ENCODE measurements around the gene KCNJ11. TPM values are rescaled to one million over a fixed set of nuclear protein-coding genes. Genes with fewer than 3 reads are reported as not detected.

KCNJ11 gene
- total RNA-seq (2021; ENCODE audit: unreplicated experiment), result 7.5 TPM
- 6.5 and 8.7 TPM in 2 replicates for polyA plus RNA-seq (2012)
- Bru-seq, nascent RNA, result percentile 38 among the genes with signal in this experiment
- BruChase-seq, experiment 1, labeled RNA remaining after a 6-hour chase, result percentile 54 among the genes with signal in this experiment
- BruChase-seq, experiment 2, labeled RNA remaining after a 2-hour chase, result percentile 69 among the genes with signal in this experiment
- long read RNA-seq, transcript KCNJ11-201 (1 exons, 2,801 nt), result major isoform, 14 of 16 reads
- long read RNA-seq, partial matches to known transcripts, result 0 of 16 reads
- long read RNA-seq, other reads (novel, unspliced or antisense), result 1 of 16 reads

DNA sequence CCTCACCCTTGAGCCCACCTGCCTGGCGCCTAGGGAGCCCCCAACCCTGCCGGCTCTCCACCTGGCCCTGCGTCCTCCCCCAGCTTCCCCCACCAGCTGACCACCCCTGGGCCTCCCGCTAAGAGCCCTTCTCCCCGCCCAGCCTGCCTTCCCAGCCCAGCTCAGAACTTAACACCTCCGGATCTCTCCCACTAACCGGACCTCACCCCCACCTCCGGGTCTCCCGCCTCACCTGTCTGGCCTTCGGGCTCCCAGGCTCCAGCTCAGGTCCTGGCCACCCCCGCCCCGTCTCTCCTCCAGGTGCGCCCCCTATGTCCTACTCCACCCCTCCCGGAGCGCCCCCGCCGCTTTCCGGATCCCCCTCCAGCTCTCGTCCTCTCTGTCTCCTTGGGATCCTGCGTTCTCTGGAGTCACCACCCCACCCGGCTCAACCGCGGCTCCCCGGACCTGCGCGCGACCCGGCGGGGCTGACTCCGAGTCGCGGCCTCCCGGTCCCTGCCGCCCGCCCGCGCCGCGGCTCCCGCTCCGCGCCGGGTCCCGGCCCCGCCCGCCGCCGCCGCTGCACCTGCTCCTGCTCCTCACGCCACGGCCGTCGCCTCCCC is at the start of gene KCNJ11:
KCNJ11 (minus strand) TSS at position 51 of the 602 bp plus-strand sequence. CDS start 568 bp downstream, outside the sequence.
- intact Hi-C loops (cut with micrococcal nuclease), result loop anchor here (1.0 to 5.0 kb wide), 3 partner anchors 87 to 344 kb away; partner anchors contain the start of gene KCNC1
- H2AFZ ChIP-seq (ENCODE audit: low read depth, low read length, poor library complexity, severe bottlenecking), result peak within 1 kb of the TSS; percentile 61
- CTCF ChIA-PET, result interaction anchor here (0.8 to 2.5 kb wide), 7 partner anchors 10 to 139 kb away, joined by 3 to 9 read pairs (median 5); no protein-coding TSS in a partner anchor

DNA sequence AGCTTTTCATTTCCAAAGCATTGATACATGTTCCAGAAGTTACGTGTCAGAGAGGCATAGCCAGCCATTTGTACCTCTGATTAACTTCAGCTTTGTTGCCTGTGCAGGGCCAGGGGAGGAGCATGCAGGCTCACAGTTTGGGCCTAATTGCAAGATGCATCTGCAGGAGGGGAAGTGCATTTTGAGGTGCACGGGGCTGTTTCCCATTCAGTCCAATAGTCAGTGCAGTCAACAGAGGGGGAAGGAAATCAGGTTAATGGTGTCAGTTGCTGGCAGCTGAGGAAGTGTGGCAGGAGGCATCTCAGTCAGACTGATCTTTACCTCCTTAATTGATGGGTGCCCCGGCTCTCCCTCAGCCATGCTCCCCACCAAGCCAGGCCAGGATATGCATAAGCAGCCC is 48.9 kb upstream of the KCNJ11 start:
- RAD21 ChIA-PET (ENCODE audit: low non-redundant PET in 1 of 2, low total read pairs in 2 of 2, uncharacterized antibody in 2 of 2, unreplicated experiment in 2 of 2), result no interaction called here
- H3K27me3 ChIP-seq (ENCODE audit: insufficient read depth, low read length), result peaks cover 4% of the 10 kb centered on the region; the same call in 1 of the 2 replicates
- no peaks in the 10 kb centered on the region for H4K20me1 ChIP-seq (ENCODE audit: insufficient read depth)
- H3K36me3 ChIP-seq (ENCODE audit: control insufficient read depth in 1 of 2, insufficient read depth in 2 of 2, low read length in 2 of 2), result no peaks in the 10 kb centered on the region
- POLR2A ChIA-PET, result no interaction called here
- H3K9me2 ChIP-seq (ENCODE audit: insufficient read depth), result no peaks in the 10 kb centered on the region
- CTCF ChIA-PET, result no interaction called here
- no peak overlapping the region for H3K9ac ChIP-seq (ENCODE audit: low read length)
- no TSS peak for BruUV-seq (replicated peaks)
- no peak overlapping the region for H2AFZ ChIP-seq (ENCODE audit: low read depth, low read length, poor library complexity, severe bottlenecking)
- no peak for ATAC-seq
- intact Hi-C loops (cut with micrococcal nuclease), result no loop called here
- no peaks in the 10 kb centered on the region for H3K79me2 ChIP-seq (ENCODE audit: insufficient read depth, low read length)
- H3K27ac ChIP-seq (ENCODE audit: low read depth, low read length), result no peak overlapping the region
- H3K4me1 ChIP-seq (ENCODE audit: control insufficient read depth in 1 of 2, insufficient read depth in 2 of 2, low read length in 2 of 2), result no peaks in the 10 kb centered on the region
- no peak for DNase-seq (ENCODE audit: low read depth, low spot score)
- no peak overlapping the region for H3K4me3 ChIP-seq (replicated peaks in 1 of 2; ENCODE audit: low read depth in 1 of 2, low read length in 2 of 2)
- H3K9me3 ChIP-seq (ENCODE audit: control insufficient read depth in 1 of 2, insufficient read depth in 1 of 2, low read depth in 1 of 2, low read length in 2 of 2), result no peaks in the 10 kb centered on the region
- H3K4me2 ChIP-seq (ENCODE audit: low read length), result no peak overlapping the region
- TF ChIP-seq ELF1 (IDR thresholded peaks at IDR 0.05; ENCODE audit: borderline replicate concordance, low read depth) (no peak), SIN3A (IDR thresholded peaks at IDR 0.05; ENCODE audit: low read depth) (no peak), POLR2A (IDR thresholded peaks at IDR 0.05; ENCODE audit: borderline replicate concordance, extremely low read depth, insufficient read depth, insufficient read length) (no peak), ZNF274 (IDR thresholded peaks at IDR 0.05; ENCODE audit: low read depth, low read length) (no peak), CBX3 (IDR thresholded peaks at IDR 0.05; ENCODE audit: low read depth) (no peak), RAD21 (IDR thresholded peaks at IDR 0.05; ENCODE audit: low read depth) (no peak), EZH2 (IDR thresholded peaks at IDR 0.05) (no peak), TCF7L2 (IDR thresholded peaks at IDR 0.05; ENCODE audit: borderline replicate concordance, extremely low read depth, insufficient read depth, insufficient read length) (no peak), ZBTB33 (IDR thresholded peaks at IDR 0.05; ENCODE audit: extremely low read depth, insufficient replicate concordance, low read length) (no peak), CTCF (IDR thresholded peaks at IDR 0.05 in 2 of 3, conservative IDR thresholded peaks at IDR 0.05 in 1 of 3; ENCODE audit: borderline replicate concordance in 1 of 3, insufficient read depth in 1 of 3, low read depth in 2 of 3, low read length in 2 of 3) (no peak)
- TF ChIP-seq, protein P1, sequence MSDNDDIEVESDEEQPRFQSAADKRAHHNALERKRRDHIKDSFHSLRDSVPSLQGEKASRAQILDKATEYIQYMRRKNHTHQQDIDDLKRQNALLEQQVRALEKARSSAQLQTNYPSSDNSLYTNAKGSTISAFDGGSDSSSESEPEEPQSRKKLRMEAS (IDR thresholded peaks at IDR 0.05), result no peak
- TF ChIP-seq, protein P2, sequence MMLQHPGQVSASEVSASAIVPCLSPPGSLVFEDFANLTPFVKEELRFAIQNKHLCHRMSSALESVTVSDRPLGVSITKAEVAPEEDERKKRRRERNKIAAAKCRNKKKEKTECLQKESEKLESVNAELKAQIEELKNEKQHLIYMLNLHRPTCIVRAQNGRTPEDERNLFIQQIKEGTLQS (IDR thresholded peaks at IDR 0.05), result no peak

More for the DNA sequence above, at the start of gene KCNJ11:
- peaks cover 0 to 19% of the 10 kb centered on the region in 2 experiments; a peak in 3 of 4 replicates for H3K4me1 ChIP-seq (ENCODE audit: control insufficient read depth in 1 of 2, insufficient read depth in 2 of 2, low read length in 2 of 2)
- ChIA-PET POLR2A (interaction anchor here (1.1 kb wide), 1 partner anchor 17 kb away, joined by 4 read pairs; no protein-coding TSS in a partner anchor), RAD21 (ENCODE audit: low non-redundant PET in 1 of 2, low total read pairs in 2 of 2, uncharacterized antibody in 2 of 2, unreplicated experiment in 2 of 2) (interaction anchor here (0.8 to 1.7 kb wide), 2 partner anchors 91 to 139 kb away, joined by 4 to 7 read pairs; no protein-coding TSS in a partner anchor)
- H3K27ac ChIP-seq (ENCODE audit: low read depth, low read length), result peak within 1 kb of the TSS; percentile 46; the same call in 1 of the 2 replicates
- no peaks in the 10 kb centered on the region for H3K79me2 ChIP-seq (ENCODE audit: insufficient read depth, low read length)
- H3K4me3 ChIP-seq (replicated peaks in 1 of 2; ENCODE audit: low read depth in 1 of 2, low read length in 2 of 2), result peak within 1 kb of the TSS; percentile 58 to 63
- BruUV-seq (replicated peaks), result no TSS peak
- TF ChIP-seq ZFX (IDR thresholded peaks at IDR 0.05), result peak; percentile 37; the same call in 1 of the 2 replicates
- no peak for TF ChIP-seq RAD21 (IDR thresholded peaks at IDR 0.05; ENCODE audit: low read depth)
- H4K20me1 ChIP-seq (ENCODE audit: insufficient read depth), result no peaks in the 10 kb centered on the region
- no peaks in the 10 kb centered on the region for H3K27me3 ChIP-seq (ENCODE audit: insufficient read depth, low read length)
- H3K4me2 ChIP-seq (ENCODE audit: low read length), result peak within 1 kb of the TSS; percentile 91
- no peaks in the 10 kb centered on the region for H3K9me3 ChIP-seq (ENCODE audit: control insufficient read depth in 1 of 2, insufficient read depth in 1 of 2, low read depth in 1 of 2, low read length in 2 of 2)
- H3K9me2 ChIP-seq (ENCODE audit: insufficient read depth), result no peaks in the 10 kb centered on the region
- no peak for DNase-seq (ENCODE audit: low read depth, low spot score)
- peak; percentile 66 for ATAC-seq
- H3K9ac ChIP-seq (ENCODE audit: low read length), result peak within 1 kb of the TSS; percentile 57
- no peaks in the 10 kb centered on the region for H3K36me3 ChIP-seq (ENCODE audit: control insufficient read depth in 1 of 2, insufficient read depth in 2 of 2, low read length in 2 of 2)

Measured in HCT116 (cell line).